ENCODE measurements around the gene TBC1D22A.

Gene TBC1D22A

DNA sequence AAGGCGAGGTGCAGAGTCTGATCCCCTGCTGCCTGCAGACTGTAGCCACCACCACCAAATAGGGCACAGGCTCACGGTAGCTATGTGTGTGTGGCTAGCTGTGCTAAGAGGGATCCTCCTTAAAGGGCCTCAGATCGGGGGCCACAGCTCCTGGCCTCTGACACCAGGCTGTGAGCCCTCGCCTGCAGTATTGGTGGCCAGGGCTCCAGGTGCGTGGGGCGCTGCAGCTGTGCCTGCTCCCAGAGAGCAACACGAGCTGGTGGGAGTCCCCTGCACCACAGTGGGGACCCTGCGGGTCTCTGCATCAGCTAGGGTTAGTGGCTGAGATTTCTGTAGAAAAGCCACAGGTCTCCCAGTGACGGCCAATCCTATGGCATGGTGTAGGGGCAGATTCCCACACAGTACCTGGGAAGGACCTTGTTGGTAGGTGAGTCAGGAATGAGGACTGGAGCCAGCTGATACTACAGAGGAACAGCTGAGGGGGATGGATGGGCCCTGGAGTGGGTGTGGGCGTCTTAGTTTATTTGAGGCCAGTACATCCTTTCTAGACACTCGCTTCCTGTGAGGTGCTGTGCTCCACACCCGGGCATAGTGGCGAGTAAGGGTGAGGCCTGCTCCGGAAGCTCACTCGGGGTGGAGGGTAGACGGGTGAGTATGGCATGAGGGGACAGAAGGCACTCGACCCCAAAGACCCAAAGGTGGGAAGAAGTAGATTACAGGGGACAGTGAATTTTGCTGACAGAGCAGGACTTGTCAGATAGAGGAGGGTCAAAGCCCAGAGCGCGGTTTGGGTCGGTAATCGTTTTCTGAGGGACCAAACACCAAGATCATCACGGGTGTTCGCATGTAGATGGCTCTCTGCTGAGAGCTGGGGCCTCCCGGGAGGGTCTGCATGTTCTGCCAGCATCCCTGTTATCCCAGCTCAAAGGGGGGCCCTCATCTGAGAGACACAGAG lies 212.5 kb downstream of the TBC1D22A start:
- Histone ChIP-seq H4K20me1 (ENCODE audit: insufficient read depth, low read length) (no peaks in the 10 kb centered on the region), H3K36me3 (ENCODE audit: insufficient read depth, low read length) (peaks cover 56% of the 10 kb centered on the region), H2AFZ (ENCODE audit: low read length) (no peak overlapping the region), H3K27ac (ENCODE audit: low read depth, low read length, poor library complexity, severe bottlenecking) (no peak overlapping the region), H3K79me2 (ENCODE audit: insufficient read depth, low read length) (no peaks in the 10 kb centered on the region), H3F3A (ENCODE audit: insufficient read depth, low read length) (no peaks in the 10 kb centered on the region), H3K4me1 (ENCODE audit: insufficient read depth, low read length, severe bottlenecking) (peaks cover 8% of the 10 kb centered on the region), H3K9me3 (ENCODE audit: low read length) (no peaks in the 10 kb centered on the region), H3K4me2 (ENCODE audit: low read length) (no peak overlapping the region), H3K9me2 (ENCODE audit: low read depth, low read length) (no peaks in the 10 kb centered on the region), H3K9ac (ENCODE audit: low read length) (no peak overlapping the region), H3K27me3 (ENCODE audit: insufficient read depth, low read length) (no peaks in the 10 kb centered on the region), H3K4me3 (ENCODE audit: low read depth, low read length, poor library complexity, severe bottlenecking) (no peak overlapping the region)
- TF ChIP-seq EZH2 (IDR thresholded peaks at IDR 0.05; ENCODE audit: borderline replicate concordance, low read length) = no peak
- TF ChIP-seq, protein P1, sequence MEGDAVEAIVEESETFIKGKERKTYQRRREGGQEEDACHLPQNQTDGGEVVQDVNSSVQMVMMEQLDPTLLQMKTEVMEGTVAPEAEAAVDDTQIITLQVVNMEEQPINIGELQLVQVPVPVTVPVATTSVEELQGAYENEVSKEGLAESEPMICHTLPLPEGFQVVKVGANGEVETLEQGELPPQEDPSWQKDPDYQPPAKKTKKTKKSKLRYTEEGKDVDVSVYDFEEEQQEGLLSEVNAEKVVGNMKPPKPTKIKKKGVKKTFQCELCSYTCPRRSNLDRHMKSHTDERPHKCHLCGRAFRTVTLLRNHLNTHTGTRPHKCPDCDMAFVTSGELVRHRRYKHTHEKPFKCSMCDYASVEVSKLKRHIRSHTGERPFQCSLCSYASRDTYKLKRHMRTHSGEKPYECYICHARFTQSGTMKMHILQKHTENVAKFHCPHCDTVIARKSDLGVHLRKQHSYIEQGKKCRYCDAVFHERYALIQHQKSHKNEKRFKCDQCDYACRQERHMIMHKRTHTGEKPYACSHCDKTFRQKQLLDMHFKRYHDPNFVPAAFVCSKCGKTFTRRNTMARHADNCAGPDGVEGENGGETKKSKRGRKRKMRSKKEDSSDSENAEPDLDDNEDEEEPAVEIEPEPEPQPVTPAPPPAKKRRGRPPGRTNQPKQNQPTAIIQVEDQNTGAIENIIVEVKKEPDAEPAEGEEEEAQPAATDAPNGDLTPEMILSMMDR (IDR thresholded peaks at IDR 0.05; ENCODE audit: low read length) = no peak

DNA sequence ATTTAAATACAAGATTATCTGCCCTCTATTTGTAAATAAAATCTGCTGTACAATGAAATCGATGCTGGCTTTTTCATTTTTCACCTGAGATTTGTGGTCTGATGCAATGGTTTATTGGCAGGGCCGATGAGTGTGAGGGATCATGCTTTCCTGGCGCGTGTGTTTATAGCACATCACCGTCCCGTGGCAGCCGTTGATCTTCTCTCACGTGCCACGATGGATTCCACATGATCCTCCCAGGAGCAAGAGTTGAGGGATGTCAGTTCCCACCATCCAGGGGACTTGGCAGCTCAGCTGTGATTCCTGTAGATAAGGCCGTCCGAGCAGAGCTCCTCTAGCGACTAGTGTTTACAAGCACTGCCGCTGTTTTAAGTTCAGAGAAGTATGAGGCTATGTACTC lies 213.7 kb downstream of the TBC1D22A start:
- Histone ChIP-seq H3K9me3 (ENCODE audit: low read length) (no peaks in the 10 kb centered on the region), H4K20me1 (ENCODE audit: insufficient read depth, low read length) (no peaks in the 10 kb centered on the region), H3K79me2 (ENCODE audit: insufficient read depth, low read length) (no peaks in the 10 kb centered on the region), H3K4me3 (ENCODE audit: low read depth, low read length, poor library complexity, severe bottlenecking) (no peak overlapping the region), H3K27ac (ENCODE audit: low read depth, low read length, poor library complexity, severe bottlenecking) (no peak overlapping the region), H3K4me1 (ENCODE audit: insufficient read depth, low read length, severe bottlenecking) (peaks cover 2% of the 10 kb centered on the region), H3K36me3 (ENCODE audit: insufficient read depth, low read length) (peaks cover 56% of the 10 kb centered on the region), H3K27me3 (ENCODE audit: insufficient read depth, low read length) (no peaks in the 10 kb centered on the region), H2AFZ (ENCODE audit: low read length) (no peak overlapping the region), H3K4me2 (ENCODE audit: low read length) (no peak overlapping the region), H3F3A (ENCODE audit: insufficient read depth, low read length) (no peaks in the 10 kb centered on the region), H3K9ac (ENCODE audit: low read length) (no peak overlapping the region), H3K9me2 (ENCODE audit: low read depth, low read length) (no peaks in the 10 kb centered on the region)
- no peak for TF ChIP-seq EZH2 (IDR thresholded peaks at IDR 0.05; ENCODE audit: borderline replicate concordance, low read length)
- TF ChIP-seq, protein P1 (IDR thresholded peaks at IDR 0.05; ENCODE audit: low read length) = no peak

DNA sequence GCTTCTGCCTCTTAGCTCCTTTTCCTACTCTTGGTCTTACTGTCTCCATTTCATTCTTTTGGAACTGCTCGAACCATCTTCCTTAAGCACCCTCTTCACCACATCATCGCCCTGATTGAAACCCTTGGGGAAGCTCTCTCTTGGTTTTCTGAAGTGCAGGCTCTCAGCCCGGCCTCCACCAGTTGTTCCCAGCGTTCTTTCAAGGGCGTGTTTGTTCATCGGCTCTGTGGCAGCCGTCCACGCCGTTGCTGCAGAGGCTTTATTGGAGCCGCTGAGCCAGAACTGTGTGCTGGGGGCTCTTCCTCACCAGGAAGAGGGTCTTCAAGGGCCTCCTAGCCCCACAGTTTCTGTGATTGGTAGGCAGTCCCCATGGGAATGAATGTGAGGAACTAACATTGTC lies 214.1 kb downstream of the TBC1D22A start:
- H3K4me3 ChIP-seq (ENCODE audit: low read depth, low read length, poor library complexity, severe bottlenecking) = no peak overlapping the region
- no peak overlapping the region for H3K4me2 ChIP-seq (ENCODE audit: low read length)
- no peak for TF ChIP-seq EZH2 (IDR thresholded peaks at IDR 0.05; ENCODE audit: borderline replicate concordance, low read length)
- TF ChIP-seq, protein P1 (IDR thresholded peaks at IDR 0.05; ENCODE audit: low read length) = no peak
- H3K27me3 ChIP-seq (ENCODE audit: insufficient read depth, low read length) = no peaks in the 10 kb centered on the region
- H3K79me2 ChIP-seq (ENCODE audit: insufficient read depth, low read length) = no peaks in the 10 kb centered on the region
- no peak overlapping the region for H2AFZ ChIP-seq (ENCODE audit: low read length)
- no peak overlapping the region for H3K9ac ChIP-seq (ENCODE audit: low read length)
- H3K9me2 ChIP-seq (ENCODE audit: low read depth, low read length) = no peaks in the 10 kb centered on the region
- no peaks in the 10 kb centered on the region for H4K20me1 ChIP-seq (ENCODE audit: insufficient read depth, low read length)
- peaks cover 56% of the 10 kb centered on the region for H3K36me3 ChIP-seq (ENCODE audit: insufficient read depth, low read length)
- no peak overlapping the region for H3K27ac ChIP-seq (ENCODE audit: low read depth, low read length, poor library complexity, severe bottlenecking)
- H3K9me3 ChIP-seq (ENCODE audit: low read length) = no peaks in the 10 kb centered on the region
- H3F3A ChIP-seq (ENCODE audit: insufficient read depth, low read length) = no peaks in the 10 kb centered on the region
- no peaks in the 10 kb centered on the region for H3K4me1 ChIP-seq (ENCODE audit: insufficient read depth, low read length, severe bottlenecking)
